Stomach (tissue), 4 donors: ENCODE measurements around the gene APCDD1.

Source experiments
- CTCF ChIP-seq, 7 experiments: fragments of 450-650 bp in 4 of 7; fragments of 200-600 bp in 3 of 7; sonication (generic) in 3 of 7; IDR thresholded peaks; one replicate each; pipeline ENCODE4 v1.5.1; 2016 to 2019; ENCODE audit warnings: antibody characterized with exemption in 7 of 7, control low read depth in 2 of 7, mild to moderate bottlenecking in 1 of 7
- POLR2A ChIP-seq, 4 donors: fragments of 450-650 bp; IDR thresholded peaks; one replicate each; pipeline ENCODE4 v1.6.1; 2016; ENCODE audit warnings: antibody characterized with exemption in 4 of 4, control low read depth in 2 of 4, mild to moderate bottlenecking in 1 of 4, moderate library complexity in 1 of 4
- POLR2AphosphoS5 ChIP-seq, 3 donors: sonication (generic); formaldehyde crosslinking; IDR thresholded peaks; one replicate each; pipeline ENCODE4 v1.6.1; 2016; ENCODE audit warnings: antibody characterized with exemption in 3 of 3

- TF ChIP-seq CTCF (IDR thresholded peaks at IDR 0.05), result no peak
- TF ChIP-seq POLR2AphosphoS5 (IDR thresholded peaks at IDR 0.05), result no peak
- TF ChIP-seq POLR2A (IDR thresholded peaks at IDR 0.05), result no peak
Measured at GRCh38 chr18:10471574-10471973, 17.1 kb downstream of the APCDD1 start.
